HG03097 (cell line): ENCODE results near the gene PTPRD.
"Not testable (repeated sequence)": the region's sequence is repeated elsewhere in the genome, so short reads cannot be mapped to it uniquely, and the experiment has no call there.

Experiments
- ATAC-seq: cut with Tn5 transposase; IDR thresholded peaks from one replicate; pipeline ENCODE4 v1.9.1; 2021; ENCODE audit not compliant: unreplicated experiment, low FRiP score

Gene PTPRD

GRCh38 chr9:8725635-8726034 is 1887.2 kb downstream of the PTPRD start:
- ATAC-seq: no peak

DNA sequence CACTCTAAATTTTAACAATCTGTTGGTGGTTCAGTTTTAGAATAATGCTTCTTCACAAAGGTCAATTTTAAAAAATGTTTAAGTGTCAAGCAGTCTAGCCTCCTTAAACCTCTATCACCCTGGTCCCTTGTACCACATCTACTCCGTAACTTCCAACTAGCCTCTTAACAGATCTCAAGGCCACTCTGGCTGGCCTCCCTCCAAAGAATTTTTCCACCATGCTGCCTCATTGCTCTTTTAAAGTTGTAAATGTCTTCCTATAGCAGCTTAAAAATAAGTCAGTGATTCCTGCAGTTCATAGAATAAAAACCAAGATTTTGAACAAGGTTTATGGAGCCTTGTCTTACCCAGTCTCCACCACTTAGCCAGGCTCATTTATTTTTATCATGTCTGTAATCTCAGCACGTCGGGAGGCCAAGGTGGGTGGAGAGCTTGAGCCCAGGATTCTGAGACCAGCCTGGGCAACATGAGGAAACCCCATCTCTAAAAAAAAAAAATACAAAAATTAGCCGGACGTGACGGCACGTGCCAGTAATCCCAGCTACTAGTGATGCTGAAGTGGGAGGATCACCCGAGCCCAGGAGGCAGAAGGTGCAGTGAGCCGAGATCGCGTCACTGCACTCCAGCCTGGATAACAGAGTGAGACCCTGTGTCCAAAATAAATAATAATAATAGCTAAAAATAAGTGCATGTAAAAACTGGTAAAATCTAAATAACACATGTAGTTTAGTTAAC is 1888.4 kb downstream of the PTPRD start:
- no peak for ATAC-seq

DNA sequence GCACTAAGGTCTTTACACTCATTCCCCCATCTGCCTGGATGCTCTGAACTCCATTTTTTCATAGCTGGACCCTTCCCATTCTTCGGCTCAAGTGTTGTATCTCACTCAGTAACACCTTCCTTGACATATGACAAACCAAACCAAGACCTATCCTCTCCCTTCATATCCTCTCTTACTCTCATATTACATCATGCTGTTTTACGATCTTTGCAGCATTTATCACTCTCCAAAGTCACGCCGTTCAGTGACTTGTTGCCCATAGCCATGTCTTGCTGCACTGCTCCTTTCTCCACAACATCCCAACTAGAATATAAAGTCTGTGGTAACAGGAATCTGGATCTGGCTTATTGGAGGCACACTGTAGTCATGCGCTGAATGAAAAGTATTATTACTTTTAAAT is 1889.6 kb downstream of the PTPRD start:
- ATAC-seq: no peak

GRCh38 chr9:8719833-8720486 is 1892.8 kb downstream of the PTPRD start:
- ATAC-seq: no peak

DNA sequence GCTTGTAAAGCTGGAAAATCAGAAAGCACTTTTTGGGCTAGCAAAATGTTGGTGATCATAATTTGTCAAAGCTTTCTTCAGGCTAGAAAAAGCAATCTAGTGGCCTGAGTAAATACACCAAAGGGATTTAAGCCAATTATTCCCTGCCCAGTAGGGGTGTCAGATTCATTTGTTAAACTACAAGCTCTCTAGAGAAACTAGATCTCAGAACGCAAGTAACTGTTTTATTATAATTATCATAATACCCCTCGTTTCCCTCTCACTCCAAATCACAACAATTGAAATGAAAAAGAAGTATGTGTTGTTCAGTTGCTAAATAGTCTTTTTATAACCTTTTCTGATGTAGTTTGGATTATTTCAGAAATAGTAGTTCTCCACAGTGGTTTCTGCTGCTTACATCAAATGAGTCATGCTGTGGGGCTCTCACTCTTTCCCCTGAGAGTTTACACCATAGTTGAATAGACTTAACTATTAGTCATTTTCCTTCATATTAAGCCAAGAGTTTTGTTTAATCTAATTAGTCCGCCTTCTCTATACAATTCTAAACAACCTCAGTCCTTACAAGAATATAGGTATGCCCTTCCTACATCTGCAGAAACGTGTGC is 1894.6 kb downstream of the PTPRD start:
- no peak for ATAC-seq

DNA sequence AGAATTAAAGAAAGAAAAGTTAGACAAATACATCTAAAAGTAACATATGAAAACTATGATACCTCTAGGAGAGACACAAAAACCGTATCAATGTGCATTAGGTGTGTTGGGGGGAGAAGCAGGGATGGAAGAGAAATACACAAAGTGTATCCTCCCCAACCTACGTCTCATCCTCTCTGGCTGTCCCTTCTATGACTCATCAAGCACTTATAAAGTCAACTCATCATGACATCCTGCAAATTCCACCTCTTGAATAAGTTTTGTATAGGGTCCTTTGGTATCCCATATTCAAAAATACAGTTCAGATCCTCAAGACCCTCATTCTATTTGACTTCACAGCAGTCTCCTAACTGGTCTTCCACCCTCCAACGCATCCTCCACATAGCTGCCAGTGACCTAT is 1895.7 kb downstream of the PTPRD start:
- ATAC-seq: no peak

- ATAC-seq: no peak
Measured at GRCh38 chr9:8715788-8716187, 1897.0 kb downstream of the PTPRD start.

DNA sequence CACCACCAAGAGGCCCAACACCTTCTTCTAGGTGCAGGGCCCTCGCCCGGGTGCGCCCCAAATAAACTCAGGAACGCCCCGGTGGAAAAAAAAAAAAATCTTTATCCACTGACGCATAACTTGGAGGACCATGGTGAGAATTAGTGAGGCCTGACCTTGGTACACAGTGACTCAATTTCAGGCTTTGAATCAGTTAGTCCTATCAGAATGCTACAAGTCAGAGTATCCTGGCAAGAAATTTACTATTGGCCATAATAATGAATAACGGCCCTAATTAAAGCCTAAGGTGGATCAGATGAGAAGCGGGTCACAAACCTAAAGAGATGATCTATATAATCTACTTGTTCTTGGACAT is 1899.0 kb downstream of the PTPRD start:
- no peak for ATAC-seq

GRCh38 chr9:8713149-8713810 is 1899.5 kb downstream of the PTPRD start:
- ATAC-seq: no peak

- no peak for ATAC-seq
Measured at GRCh38 chr9:8709731-8710130, 1903.1 kb downstream of the PTPRD start.

GRCh38 chr9:8708728-8709127 is 1904.1 kb downstream of the PTPRD start:
- no peak for ATAC-seq

GRCh38 chr9:8706998-8707397 is 1905.8 kb downstream of the PTPRD start:
- ATAC-seq: no peak

DNA sequence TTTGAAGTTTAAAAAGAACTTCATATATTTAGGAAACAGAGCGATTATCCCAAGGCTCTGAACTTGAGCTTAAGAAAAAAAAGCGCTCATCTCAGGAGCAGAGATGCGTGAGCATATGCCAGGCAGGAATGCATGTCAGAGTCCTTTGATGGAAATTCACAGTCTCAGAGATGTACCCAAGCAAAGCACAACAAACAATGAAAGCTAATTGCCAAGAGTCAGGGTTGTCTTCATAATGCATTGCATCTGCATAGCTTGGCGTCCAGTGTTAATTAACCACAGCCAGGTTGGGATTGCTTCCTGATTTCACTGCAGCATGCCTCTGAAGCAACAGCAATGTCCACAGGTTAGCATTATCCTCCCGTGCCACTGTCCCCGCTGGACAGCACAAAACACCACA is 1906.3 kb downstream of the PTPRD start:
- no peak for ATAC-seq

- no peak for ATAC-seq
Measured at GRCh38 chr9:8705861-8706260, 1906.9 kb downstream of the PTPRD start.

GRCh38 chr9:8703904-8704303 is 1908.9 kb downstream of the PTPRD start:
- ATAC-seq: no peak

- no peak for ATAC-seq
Measured at GRCh38 chr9:8701904-8702303, 1910.9 kb downstream of the PTPRD start.

- not testable (repeated sequence) for ATAC-seq
Measured at GRCh38 chr9:8697565-8697964, 1915.2 kb downstream of the PTPRD start.

DNA sequence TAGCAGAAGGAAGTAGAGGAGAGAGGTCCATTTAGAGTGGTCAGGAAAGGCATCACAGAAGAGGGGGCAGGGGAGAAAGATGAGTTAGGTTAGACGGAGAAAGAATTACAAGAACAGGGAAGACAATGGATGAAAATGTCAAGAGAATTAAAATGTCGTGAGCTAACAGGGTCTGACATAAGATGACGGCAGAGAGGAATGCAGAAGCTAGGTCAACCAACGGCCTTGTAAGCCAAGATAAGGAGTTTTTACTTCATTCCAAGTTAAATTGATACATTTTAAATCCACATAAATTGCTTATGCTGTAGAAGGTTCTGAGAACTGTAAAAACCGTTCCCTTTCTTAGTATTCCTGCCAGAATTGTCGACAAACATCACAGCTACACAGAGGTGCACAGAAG is 1916.3 kb downstream of the PTPRD start:
- no peak for ATAC-seq

DNA sequence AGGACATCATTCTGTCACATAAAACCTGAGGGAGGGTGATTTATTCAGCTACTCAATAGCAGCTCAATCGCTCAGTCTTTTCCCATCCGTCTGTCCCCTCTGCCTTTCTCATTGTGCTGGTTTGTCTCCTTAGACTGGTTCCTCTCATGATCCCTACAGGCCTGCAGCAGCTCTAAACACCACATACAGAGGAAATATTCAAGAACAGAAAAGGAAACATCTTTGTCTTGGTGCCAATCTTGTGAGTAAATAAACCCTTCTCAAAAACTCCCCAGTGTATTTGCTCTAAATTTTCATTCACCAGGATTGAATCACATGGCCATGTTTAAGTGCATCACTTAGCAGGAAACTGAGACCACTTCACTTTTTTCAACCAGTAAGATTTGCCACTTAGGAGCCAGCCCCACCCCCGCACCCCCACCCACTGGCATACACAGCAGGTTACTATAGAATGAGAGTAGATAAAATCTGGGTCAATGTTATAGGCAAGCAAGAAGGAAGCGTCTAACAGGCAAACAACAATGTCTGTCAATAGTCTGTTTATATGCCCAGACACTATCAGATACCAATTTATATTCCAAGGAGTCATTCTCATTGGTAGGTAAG is 1917.7 kb downstream of the PTPRD start:
- no peak for ATAC-seq

DNA sequence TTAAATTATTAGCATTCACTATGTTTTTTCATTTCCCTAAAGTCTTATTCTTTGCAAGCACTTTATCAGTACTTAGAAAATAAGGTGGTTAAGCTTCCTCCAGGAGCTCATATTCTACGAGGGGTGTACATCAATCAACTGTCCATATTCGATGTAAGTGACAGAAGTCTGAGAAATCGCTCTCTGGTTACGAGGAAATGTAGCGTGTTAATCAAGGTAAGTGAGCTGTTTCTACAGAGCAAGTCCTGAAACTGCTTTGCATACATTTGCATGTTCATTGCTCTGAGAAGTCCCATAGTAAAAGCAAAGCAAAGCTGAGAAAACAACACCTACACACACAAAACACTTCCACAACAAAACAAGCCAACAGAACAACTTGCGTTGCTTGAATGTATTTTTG is 1919.3 kb downstream of the PTPRD start:
- ATAC-seq: no peak

GRCh38 chr9:8686516-8686915 is 1926.3 kb downstream of the PTPRD start:
- ATAC-seq: no peak
